Type B pancreatic cell (in vitro differentiated cells): ENCODE results near the gene TJAP1. TPM values are rescaled to one million over a fixed set of nuclear protein-coding genes. Genes with fewer than 3 reads are reported as not detected.
A peak's percentile ranks its signal among the peaks of the same experiment; 100 is the strongest.

ENCODE experiments used
- DNase-seq: peaks from one replicate; pipeline ENCODE4 v3.0.0; 2021; ENCODE audit warnings: mixed read lengths; ENCODE audit not compliant: unreplicated experiment; ENCODE audit errors: extremely low spot score
- H3K27ac Mint-ChIP-seq: 2 replicates; pipeline ENCODE4 v1.8.0; 2021; ENCODE audit warnings: mild to moderate bottlenecking, mixed read lengths
- H3K27me3 Mint-ChIP-seq: 2 replicates; pipeline ENCODE4 v1.8.0; 2021; ENCODE audit warnings: mixed read lengths
- H3K36me3 Mint-ChIP-seq: 2 replicates; pipeline ENCODE4 v1.8.0; 2021; ENCODE audit warnings: mixed read lengths
- H3K4me1 Mint-ChIP-seq: one replicate; pipeline ENCODE4 v1.8.0; 2021; ENCODE audit warnings: mixed read lengths; ENCODE audit not compliant: unreplicated experiment
- H3K4me3 Mint-ChIP-seq: 2 replicates; pipeline ENCODE4 v1.8.0; 2021; ENCODE audit warnings: mild to moderate bottlenecking, mixed read lengths
- H3K9me3 Mint-ChIP-seq: 2 replicates; pipeline ENCODE4 v1.8.0; 2021; ENCODE audit warnings: mixed read lengths
- total RNA-seq: library from RNA; stranded (reverse); gene quantifications from 2 replicates; pipeline ENCODE4 v1.2.1, GENCODE V29; 2021; ENCODE audit warnings: low replicate concordance
- TF ChIP-seq, protein P1 (sequence below): fragments of 200-600 bp; sonication (generic); conservative IDR thresholded peaks from 2 replicates; pipeline ENCODE4 v1.5.0; 2021; ENCODE audit warnings: antibody characterized with exemption, mild to moderate bottlenecking

Gene TJAP1
- total RNA-seq, 1 donor from 2014 or later, result 44.5 TPM

GRCh38 chr6:43506667-43507471, 29.5 kb downstream of the TJAP1 start:
- Mint-ChIP-seq H3K27ac (no peak overlapping the region), H3K9me3 (no peaks in the 10 kb centered on the region), H3K27me3 (peaks cover 19% of the 10 kb centered on the region), H3K36me3 (peaks cover 5% of the 10 kb centered on the region), H3K4me1 (peaks cover 9% of the 10 kb centered on the region), H3K4me3 (no peak overlapping the region)
- TF ChIP-seq, protein P1, sequence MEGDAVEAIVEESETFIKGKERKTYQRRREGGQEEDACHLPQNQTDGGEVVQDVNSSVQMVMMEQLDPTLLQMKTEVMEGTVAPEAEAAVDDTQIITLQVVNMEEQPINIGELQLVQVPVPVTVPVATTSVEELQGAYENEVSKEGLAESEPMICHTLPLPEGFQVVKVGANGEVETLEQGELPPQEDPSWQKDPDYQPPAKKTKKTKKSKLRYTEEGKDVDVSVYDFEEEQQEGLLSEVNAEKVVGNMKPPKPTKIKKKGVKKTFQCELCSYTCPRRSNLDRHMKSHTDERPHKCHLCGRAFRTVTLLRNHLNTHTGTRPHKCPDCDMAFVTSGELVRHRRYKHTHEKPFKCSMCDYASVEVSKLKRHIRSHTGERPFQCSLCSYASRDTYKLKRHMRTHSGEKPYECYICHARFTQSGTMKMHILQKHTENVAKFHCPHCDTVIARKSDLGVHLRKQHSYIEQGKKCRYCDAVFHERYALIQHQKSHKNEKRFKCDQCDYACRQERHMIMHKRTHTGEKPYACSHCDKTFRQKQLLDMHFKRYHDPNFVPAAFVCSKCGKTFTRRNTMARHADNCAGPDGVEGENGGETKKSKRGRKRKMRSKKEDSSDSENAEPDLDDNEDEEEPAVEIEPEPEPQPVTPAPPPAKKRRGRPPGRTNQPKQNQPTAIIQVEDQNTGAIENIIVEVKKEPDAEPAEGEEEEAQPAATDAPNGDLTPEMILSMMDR, result peak; percentile 98
- peak; percentile 86 for DNase-seq

DNA sequence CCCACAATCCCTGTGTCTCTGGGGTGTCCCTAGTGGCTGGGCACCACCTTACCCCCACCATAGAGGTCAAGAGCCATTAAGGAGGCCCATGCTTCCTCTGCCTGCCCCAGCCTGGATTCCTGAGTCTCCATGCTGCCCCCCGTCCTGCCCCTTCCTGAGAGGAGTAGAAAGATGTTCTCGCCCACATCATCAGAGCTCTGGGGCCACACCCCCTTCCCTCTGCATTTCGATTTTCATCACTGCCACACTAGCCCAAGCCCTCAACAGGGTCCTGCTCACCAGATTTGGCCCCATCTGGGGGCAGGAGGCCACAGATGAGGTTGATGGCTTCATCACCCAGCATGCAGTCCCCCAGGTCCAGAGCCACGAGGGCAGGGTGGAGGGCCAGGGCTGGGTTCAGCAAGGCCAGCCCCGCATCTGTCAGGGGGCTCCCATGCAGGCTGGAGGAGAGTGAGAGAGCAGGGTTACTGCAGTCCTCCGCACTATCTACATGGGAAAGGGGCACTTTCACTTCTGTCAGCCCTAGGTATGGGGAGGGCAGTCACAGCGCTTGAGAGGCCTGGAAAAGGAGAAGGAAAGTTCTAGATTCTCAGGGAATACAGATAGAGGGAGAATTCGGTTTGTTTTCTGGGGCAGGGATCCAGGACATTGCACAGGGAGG, 31.2 kb downstream of the TJAP1 start:
- Mint-ChIP-seq H3K4me1 (peaks cover 9% of the 10 kb centered on the region), H3K36me3 (peaks cover 10% of the 10 kb centered on the region), H3K4me3 (peak overlapping the region; percentile 88), H3K27me3 (peaks cover 19% of the 10 kb centered on the region), H3K27ac (peak overlapping the region; percentile 60), H3K9me3 (no peaks in the 10 kb centered on the region)
- TF ChIP-seq, protein P1, result no peak
- no peak for DNase-seq

DNA sequence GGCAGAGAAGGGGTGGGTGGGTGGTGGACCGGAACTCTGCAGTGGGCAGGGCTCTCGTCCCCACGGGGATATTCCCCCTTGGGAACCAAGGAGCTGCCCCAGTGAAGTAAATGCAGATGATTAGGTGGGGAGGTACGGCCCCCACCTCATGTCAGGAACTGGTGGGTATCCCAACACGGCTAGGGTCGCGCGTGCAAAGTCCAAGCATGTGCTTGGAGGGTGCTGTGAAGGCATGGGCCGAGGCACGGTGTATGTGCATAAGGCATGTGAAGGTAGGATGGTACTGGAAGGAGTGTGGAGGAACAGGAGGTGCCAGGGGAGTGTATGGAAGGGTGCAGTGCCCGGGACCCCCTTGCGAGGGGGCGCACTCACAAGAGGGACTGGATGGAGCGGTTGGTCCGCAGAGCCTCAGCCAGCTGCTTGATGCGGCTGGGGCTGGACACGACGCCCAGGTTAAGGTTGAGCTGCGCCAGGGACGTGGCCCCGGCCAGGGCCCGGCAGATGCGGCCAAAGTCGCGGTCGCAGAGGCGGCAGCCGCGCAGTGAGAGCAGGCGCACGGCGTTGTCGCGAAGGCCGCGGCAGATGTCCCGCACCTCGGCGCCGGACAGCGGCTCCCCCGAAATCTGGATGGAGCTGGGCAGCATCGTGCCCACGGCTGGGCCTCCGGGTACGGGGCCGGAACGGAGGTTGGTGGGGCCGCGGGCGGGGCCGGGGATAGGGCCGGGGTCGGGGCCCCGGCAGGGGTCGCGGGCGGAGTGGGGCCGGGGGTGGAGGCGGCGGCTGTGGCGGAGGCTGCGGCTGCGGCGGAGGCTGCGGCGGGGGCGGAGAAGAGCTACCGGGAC, 32.0 kb downstream of the TJAP1 start:
- Mint-ChIP-seq H3K27me3 (peaks cover 19% of the 10 kb centered on the region), H3K9me3 (no peaks in the 10 kb centered on the region), H3K27ac (peak overlapping the region; percentile 60), H3K36me3 (peaks cover 12% of the 10 kb centered on the region), H3K4me1 (peaks cover 9% of the 10 kb centered on the region), H3K4me3 (peak overlapping the region; percentile 88)
- DNase-seq, result no peak
- TF ChIP-seq, protein P1, result no peak

DNA sequence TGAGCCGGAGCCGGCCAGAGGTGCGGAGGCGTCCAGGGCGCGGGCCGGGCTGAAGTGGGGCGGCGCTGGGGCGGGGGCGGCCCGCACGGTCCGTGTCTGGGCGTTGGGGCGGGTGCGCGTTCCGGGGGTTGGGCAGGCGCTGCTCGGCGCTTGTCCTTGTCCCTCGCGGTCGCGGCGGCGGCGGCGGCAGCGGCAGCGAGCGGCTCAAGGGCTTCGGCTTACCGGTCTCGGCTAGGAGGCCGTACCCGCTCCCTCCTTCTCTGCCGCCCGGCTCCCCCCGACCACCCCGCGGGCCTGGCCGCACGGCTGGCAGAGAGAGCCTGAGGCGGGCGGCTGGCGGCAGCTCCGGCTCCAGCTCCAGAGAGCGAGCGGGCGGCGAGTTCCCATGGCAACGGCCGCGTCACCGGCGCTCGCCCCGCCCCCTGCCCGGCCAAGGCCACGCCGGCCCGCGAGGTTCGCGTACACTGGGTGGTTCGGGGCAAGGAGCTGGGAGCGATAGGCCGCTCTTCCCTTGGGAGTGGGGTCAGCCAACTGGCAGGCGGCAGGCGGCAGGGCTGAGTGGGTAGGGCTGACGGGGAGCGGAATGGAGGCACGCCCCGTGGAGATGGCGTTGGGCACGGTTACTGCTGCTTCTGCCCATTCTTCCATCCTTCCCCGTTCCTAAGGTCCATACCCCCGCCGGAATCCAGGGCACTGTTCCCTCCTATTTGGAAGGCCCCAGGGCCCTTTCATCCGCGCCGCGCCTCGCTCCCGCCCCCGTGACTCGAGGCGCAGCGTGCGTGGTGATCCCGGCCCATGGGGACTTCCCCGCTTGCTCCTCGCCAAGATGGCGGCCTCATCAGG, 32.8 kb downstream of the TJAP1 start, which contains the start of gene LRRC73:
Gene LRRC73, minus strand, starts transcription at position 363 of the 843 bp plus-strand sequence. CDS start 561 bp downstream, outside the sequence.
- H3K27ac Mint-ChIP-seq, result peak within 1 kb of the TSS; percentile 60
- peaks cover 19% of the 10 kb centered on the region for H3K27me3 Mint-ChIP-seq
- H3K4me3 Mint-ChIP-seq, result peak within 1 kb of the TSS; percentile 88
- peak; percentile 91 for DNase-seq
- H3K36me3 Mint-ChIP-seq, result peaks cover 18% of the 10 kb centered on the region
- H3K4me1 Mint-ChIP-seq, result peaks cover 9% of the 10 kb centered on the region
- TF ChIP-seq, protein P1, result no peak
- no peaks in the 10 kb centered on the region for H3K9me3 Mint-ChIP-seq

GRCh38 chr6:43510827-43511163, 33.4 kb downstream of the TJAP1 start:
- DNase-seq, result no peak

More at GRCh38 chr6:43510827-43511163, 33.4 kb downstream of the TJAP1 start:
- no peaks in the 10 kb centered on the region for H3K9me3 Mint-ChIP-seq
- peaks cover 19% of the 10 kb centered on the region for H3K27me3 Mint-ChIP-seq
- peaks cover 21% of the 10 kb centered on the region for H3K36me3 Mint-ChIP-seq
- TF ChIP-seq, protein P1, result no peak
- no peak overlapping the region for H3K27ac Mint-ChIP-seq
- peaks cover 11% of the 10 kb centered on the region for H3K4me1 Mint-ChIP-seq
- H3K4me3 Mint-ChIP-seq, result peak overlapping the region; percentile 85
